Measurements from ENCODE around the gene BSDC1.

GRCh38 chr1:32373996-32374592 is 20.1 kb downstream of the BSDC1 start:
- no peak for TF ChIP-seq POLR2A (IDR thresholded peaks at IDR 0.05)
- TF ChIP-seq, protein P1, sequence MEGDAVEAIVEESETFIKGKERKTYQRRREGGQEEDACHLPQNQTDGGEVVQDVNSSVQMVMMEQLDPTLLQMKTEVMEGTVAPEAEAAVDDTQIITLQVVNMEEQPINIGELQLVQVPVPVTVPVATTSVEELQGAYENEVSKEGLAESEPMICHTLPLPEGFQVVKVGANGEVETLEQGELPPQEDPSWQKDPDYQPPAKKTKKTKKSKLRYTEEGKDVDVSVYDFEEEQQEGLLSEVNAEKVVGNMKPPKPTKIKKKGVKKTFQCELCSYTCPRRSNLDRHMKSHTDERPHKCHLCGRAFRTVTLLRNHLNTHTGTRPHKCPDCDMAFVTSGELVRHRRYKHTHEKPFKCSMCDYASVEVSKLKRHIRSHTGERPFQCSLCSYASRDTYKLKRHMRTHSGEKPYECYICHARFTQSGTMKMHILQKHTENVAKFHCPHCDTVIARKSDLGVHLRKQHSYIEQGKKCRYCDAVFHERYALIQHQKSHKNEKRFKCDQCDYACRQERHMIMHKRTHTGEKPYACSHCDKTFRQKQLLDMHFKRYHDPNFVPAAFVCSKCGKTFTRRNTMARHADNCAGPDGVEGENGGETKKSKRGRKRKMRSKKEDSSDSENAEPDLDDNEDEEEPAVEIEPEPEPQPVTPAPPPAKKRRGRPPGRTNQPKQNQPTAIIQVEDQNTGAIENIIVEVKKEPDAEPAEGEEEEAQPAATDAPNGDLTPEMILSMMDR (IDR thresholded peaks at IDR 0.05), result no peak
- no peak for TF ChIP-seq EP300 (IDR thresholded peaks at IDR 0.05)

All from ovary (tissue), 3 donors.